Forelimb muscle (tissue), 1 donor: Measurements from ENCODE around the gene TMTC1. TPM values are rescaled to one million over a fixed set of nuclear protein-coding genes. Genes with fewer than 3 reads are reported as not detected.

Experiments used
- DNase-seq: peaks from one replicate; pipeline ENCODE4 v3.0.0-alpha.2; 2013; ENCODE audit warnings: low read depth
- polyA plus RNA-seq: library from polyadenylated mRNA; unstranded; fragments of 120-200 nt; gene quantifications from one replicate; pipeline ENCODE4 v1.2.1, GENCODE V29; 2013; ENCODE audit not compliant: insufficient read length

Gene TMTC1
- polyA plus RNA-seq, 1 donor = 43.9 TPM

- no peak for DNase-seq
These were observed 331.9 kb downstream of the TMTC1 start for GRCh38 chr12:29451888-29452287.
